HT-29 (cell line): ENCODE results near the gene DMD. TPM values are rescaled to one million over a fixed set of nuclear protein-coding genes. Genes with fewer than 3 reads are reported as not detected.

Source experiments
- DNase-seq: peaks from one replicate; pipeline ENCODE4 v3.0.0-alpha.2; 2015; ENCODE audit warnings: low spot score
- total RNA-seq: library from RNA; depleted of rRNA; stranded (reverse); fragments of >200 nt; shearing (Covaris generic); gene quantifications from 2 replicates; pipeline ENCODE4 v1.2.3, GENCODE V29; 2014

The DMD gene
- total RNA-seq, 1 experiment from 2014 or later: not detected

GRCh38 chrX:33045245-33045644, 166.1 kb downstream of the DMD start:
- DNase-seq: no peak

DNA sequence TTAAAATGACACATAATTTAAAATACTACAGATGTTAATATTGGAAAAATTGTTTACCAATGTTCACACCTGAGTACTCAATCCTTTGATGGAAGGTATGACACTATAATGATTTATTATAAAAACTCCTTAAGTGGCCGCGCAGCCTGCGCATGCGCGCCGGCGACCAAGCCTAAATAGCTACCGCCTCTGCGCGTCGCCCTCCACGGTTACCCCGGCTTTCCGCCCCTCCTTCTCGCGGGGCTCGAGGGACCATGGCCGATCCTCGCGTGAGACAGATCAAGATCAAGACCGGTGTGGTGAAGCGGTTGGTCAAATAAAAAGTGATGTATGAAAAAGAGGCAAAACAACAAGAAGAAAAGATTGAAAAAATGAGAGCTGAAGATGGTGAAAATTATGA, 170.2 kb downstream of the DMD start:
- no peak for DNase-seq

GRCh38 chrX:33032700-33033099, 178.6 kb downstream of the DMD start:
- no peak for DNase-seq

DNA sequence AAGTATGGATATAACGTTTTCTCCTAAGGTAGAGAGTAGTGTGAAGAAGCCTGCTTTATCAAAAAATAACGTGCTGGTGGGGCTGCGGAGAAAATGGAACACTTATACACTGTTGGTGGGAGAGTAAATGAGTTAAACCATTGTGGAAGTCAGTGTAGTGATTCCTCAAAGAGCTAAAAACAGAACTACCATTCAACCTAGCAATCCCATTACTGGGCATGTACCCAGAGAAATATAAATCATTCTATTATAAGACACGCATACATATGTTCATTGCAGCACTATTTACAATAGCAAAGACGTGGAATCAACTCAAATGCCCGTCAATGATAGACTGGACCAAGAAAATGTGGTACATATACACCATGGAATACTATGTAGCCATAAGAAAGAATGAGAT, 196.4 kb downstream of the DMD start:
- no peak for DNase-seq

GRCh38 chrX:33014086-33014485, 197.3 kb downstream of the DMD start:
- no peak for DNase-seq

GRCh38 chrX:33001107-33001506, 210.2 kb downstream of the DMD start:
- no peak for DNase-seq

GRCh38 chrX:32998776-32999175, 212.6 kb downstream of the DMD start:
- no peak for DNase-seq

GRCh38 chrX:32995427-32995826, 215.9 kb downstream of the DMD start:
- DNase-seq: no peak

GRCh38 chrX:32987142-32987541, 224.2 kb downstream of the DMD start:
- no peak for DNase-seq

GRCh38 chrX:32985544-32985943, 225.8 kb downstream of the DMD start:
- DNase-seq: no peak

- DNase-seq: no peak
Observed at GRCh38 chrX:32966821-32967355, 244.5 kb downstream of the DMD start.

GRCh38 chrX:32954125-32954524, 257.2 kb downstream of the DMD start:
- DNase-seq: no peak

GRCh38 chrX:32948130-32948529, 263.2 kb downstream of the DMD start:
- no peak for DNase-seq

DNA sequence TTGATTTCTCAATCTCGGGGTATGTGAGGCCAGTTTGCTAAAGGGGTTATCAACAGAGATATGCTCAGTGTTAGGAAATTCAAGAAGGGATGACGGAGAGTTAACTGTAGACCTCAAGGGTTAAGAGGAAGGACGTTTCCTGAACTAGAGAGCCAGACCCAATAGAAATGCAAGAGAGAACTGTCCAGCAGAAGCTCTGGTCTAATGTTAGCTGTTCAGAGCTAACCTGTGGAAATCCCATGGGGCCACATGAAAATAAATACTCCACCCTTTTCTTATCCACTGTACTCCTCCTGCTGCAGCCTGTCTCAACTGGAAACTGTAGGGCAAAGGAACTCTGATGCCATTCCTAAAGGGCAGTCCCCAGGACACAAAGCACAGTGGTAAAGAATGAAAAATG, 274.3 kb downstream of the DMD start:
- no peak for DNase-seq

DNA sequence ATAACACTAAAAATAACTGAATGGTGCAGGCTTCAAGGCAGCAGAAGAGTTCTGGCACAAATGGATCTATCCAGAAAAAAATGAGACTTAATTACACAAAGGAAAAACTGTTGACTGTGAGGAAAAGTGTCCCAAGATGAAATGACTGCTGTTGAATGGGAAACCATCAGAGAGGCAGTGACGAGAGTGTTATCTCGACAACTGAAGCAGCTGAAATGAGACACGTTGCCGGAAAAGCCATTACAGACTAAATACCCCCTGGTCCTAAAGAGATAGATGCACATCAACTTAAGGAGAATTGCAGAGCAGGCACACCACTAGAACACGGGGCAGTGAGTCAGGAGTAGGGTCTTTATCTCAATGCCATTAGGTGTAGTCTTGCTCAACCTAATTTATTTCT, 277.8 kb downstream of the DMD start:
- DNase-seq: no peak

- no peak for DNase-seq
Observed at GRCh38 chrX:32929040-32929439, 282.3 kb downstream of the DMD start.

- no peak for DNase-seq
Observed at GRCh38 chrX:32896088-32896487, 315.3 kb downstream of the DMD start.

DNA sequence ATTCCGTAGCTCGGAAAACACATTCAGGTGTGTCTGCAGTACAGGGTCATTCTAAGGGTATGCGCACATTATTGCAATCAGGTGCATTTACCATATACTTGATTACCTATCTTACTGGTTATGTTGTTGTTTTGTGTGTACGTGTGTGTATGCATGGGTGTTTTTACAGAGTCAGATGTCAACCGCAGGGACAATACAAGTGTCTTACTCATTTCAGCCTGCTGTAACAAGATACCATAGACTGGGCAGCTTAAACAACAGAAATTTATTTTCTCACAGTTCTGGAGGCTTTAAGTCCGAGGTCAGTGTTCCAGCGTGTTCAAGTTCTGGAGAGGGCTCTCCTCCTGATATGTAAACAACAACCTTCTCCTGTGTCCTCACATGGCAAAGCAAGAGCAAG, 316.7 kb downstream of the DMD start:
- DNase-seq: no peak

GRCh38 chrX:32893751-32894150, 317.6 kb downstream of the DMD start:
- DNase-seq: no peak

DNA sequence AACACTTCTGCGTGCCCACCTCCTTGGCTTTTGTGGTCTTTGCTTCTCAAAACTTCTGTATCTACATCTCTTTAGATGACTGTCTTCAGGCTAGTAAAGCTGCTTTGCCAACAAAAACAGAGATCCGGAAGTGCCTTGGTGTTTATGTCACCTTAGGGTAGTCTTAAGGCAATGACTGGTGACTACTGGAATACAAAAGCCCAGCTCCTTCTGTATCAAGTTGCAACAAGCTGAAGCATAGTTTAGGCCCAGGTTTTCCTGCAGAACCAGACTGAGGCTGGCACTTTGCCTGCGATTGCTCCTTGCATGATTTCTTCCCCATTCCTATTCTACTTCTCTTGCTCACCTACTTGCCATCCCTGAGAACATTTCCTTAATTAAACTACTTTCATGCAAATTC, 333.8 kb downstream of the DMD start:
- no peak for DNase-seq

- DNase-seq: no peak
Observed at GRCh38 chrX:32874839-32875238, 336.5 kb downstream of the DMD start.

DNA sequence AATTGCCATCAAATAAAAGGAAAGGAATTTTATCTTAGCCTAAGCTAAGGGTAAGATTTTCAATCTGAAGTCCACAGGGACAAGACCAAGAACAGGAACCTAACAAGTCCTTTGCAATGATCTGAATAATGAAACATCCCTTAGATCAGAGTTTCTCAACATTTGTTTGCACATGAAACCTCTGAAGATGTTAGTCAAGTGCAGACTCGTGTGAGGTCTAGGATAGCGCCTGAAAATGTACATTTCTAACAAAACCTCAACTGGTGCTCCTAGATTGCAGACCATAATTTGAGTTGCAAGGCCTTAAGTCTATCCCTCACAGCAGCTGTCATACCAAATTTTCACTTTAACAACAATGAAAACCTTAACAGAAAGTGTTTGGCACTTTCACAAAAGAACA, 337.6 kb downstream of the DMD start:
- DNase-seq: no peak

DNA sequence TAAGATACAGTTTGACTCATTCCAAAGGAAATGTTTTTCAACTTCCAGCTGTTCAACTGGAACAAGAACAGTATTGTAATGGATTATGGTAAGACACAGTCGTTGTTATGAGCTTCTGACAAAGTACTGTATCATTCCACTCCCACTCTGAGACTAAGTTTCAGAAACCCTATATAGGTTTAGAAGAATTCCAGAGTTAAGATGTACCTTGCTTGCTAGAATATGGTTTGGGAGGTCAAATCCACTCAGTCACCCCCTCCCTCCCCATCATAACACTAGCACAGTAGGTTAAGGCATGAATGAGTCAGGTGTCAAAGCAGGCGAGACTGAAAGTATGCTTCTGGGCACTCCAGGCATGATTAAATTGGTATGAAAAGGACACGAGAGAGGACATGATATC, 339.7 kb downstream of the DMD start:
- no peak for DNase-seq

- no peak for DNase-seq
Observed at GRCh38 chrX:32868524-32868895, 342.8 kb downstream of the DMD start.
